Measurements from ENCODE around the gene SAP130. TPM values are rescaled to one million over a fixed set of nuclear protein-coding genes. Genes with fewer than 3 reads are reported as not detected.

Gene SAP130
- total and polyA plus RNA-seq, 2 of the 8 experiments (the other 6 are each of a cell fraction or from before 2014, with no cell fraction given): 51.4 to 54.3 TPM

DNA sequence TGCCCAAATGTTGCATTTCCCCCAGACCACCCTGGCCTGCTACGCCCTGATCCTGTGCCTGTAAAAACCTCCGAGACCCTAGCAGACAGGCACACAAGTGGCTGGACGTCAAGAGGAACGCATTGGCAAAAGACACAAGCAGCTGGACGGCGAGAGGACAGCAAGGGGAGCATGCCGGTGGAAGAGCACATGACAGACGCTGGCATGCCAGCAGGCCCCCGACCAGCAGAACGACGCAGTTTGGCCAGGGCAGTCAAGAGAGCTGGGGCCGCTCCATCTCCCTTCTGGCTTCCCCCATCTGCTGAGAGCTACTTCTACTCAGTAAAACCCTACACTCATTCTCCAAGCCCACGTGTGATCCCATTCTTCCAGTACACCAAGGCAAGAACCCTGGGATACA lies 42.1 kb downstream of the SAP130 start (continued):
- TF ChIP-seq, protein P1, sequence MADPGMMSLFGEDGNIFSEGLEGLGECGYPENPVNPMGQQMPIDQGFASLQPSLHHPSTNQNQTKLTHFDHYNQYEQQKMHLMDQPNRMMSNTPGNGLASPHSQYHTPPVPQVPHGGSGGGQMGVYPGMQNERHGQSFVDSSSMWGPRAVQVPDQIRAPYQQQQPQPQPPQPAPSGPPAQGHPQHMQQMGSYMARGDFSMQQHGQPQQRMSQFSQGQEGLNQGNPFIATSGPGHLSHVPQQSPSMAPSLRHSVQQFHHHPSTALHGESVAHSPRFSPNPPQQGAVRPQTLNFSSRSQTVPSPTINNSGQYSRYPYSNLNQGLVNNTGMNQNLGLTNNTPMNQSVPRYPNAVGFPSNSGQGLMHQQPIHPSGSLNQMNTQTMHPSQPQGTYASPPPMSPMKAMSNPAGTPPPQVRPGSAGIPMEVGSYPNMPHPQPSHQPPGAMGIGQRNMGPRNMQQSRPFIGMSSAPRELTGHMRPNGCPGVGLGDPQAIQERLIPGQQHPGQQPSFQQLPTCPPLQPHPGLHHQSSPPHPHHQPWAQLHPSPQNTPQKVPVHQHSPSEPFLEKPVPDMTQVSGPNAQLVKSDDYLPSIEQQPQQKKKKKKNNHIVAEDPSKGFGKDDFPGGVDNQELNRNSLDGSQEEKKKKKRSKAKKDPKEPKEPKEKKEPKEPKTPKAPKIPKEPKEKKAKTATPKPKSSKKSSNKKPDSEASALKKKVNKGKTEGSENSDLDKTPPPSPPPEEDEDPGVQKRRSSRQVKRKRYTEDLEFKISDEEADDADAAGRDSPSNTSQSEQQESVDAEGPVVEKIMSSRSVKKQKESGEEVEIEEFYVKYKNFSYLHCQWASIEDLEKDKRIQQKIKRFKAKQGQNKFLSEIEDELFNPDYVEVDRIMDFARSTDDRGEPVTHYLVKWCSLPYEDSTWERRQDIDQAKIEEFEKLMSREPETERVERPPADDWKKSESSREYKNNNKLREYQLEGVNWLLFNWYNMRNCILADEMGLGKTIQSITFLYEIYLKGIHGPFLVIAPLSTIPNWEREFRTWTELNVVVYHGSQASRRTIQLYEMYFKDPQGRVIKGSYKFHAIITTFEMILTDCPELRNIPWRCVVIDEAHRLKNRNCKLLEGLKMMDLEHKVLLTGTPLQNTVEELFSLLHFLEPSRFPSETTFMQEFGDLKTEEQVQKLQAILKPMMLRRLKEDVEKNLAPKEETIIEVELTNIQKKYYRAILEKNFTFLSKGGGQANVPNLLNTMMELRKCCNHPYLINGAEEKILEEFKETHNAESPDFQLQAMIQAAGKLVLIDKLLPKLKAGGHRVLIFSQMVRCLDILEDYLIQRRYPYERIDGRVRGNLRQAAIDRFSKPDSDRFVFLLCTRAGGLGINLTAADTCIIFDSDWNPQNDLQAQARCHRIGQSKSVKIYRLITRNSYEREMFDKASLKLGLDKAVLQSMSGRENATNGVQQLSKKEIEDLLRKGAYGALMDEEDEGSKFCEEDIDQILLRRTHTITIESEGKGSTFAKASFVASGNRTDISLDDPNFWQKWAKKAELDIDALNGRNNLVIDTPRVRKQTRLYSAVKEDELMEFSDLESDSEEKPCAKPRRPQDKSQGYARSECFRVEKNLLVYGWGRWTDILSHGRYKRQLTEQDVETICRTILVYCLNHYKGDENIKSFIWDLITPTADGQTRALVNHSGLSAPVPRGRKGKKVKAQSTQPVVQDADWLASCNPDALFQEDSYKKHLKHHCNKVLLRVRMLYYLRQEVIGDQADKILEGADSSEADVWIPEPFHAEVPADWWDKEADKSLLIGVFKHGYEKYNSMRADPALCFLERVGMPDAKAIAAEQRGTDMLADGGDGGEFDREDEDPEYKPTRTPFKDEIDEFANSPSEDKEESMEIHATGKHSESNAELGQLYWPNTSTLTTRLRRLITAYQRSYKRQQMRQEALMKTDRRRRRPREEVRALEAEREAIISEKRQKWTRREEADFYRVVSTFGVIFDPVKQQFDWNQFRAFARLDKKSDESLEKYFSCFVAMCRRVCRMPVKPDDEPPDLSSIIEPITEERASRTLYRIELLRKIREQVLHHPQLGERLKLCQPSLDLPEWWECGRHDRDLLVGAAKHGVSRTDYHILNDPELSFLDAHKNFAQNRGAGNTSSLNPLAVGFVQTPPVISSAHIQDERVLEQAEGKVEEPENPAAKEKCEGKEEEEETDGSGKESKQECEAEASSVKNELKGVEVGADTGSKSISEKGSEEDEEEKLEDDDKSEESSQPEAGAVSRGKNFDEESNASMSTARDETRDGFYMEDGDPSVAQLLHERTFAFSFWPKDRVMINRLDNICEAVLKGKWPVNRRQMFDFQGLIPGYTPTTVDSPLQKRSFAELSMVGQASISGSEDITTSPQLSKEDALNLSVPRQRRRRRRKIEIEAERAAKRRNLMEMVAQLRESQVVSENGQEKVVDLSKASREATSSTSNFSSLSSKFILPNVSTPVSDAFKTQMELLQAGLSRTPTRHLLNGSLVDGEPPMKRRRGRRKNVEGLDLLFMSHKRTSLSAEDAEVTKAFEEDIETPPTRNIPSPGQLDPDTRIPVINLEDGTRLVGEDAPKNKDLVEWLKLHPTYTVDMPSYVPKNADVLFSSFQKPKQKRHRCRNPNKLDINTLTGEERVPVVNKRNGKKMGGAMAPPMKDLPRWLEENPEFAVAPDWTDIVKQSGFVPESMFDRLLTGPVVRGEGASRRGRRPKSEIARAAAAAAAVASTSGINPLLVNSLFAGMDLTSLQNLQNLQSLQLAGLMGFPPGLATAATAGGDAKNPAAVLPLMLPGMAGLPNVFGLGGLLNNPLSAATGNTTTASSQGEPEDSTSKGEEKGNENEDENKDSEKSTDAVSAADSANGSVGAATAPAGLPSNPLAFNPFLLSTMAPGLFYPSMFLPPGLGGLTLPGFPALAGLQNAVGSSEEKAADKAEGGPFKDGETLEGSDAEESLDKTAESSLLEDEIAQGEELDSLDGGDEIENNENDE (IDR thresholded peaks at IDR 0.05; ENCODE audit: insufficient replicate concordance, low read length): no peak
- no peak for TF ChIP-seq SIN3A (conservative IDR thresholded peaks at IDR 0.05 in 1 of 2, IDR thresholded peaks at IDR 0.05 in 1 of 2; ENCODE audit: low read depth in 1 of 2, low read length in 2 of 2)
- TF ChIP-seq SIX5 (IDR thresholded peaks at IDR 0.05; ENCODE audit: low read depth, low read length): no peak
- no peak for TF ChIP-seq BCL11A (IDR thresholded peaks at IDR 0.05; ENCODE audit: low read depth in 2 of 2, low read length in 2 of 2)
- no peak for TF ChIP-seq JUN (IDR thresholded peaks at IDR 0.05; ENCODE audit: low read depth, low read length)
- TF ChIP-seq TEAD4 (IDR thresholded peaks at IDR 0.05; ENCODE audit: low read depth, low read length): no peak
- TF ChIP-seq MAFK (IDR thresholded peaks at IDR 0.05; ENCODE audit: low read depth, low read length): no peak

All from H1 (cell line).